D341Med (cell line): ENCODE data around the gene SOWAHB.
A peak's percentile ranks its signal among the peaks of the same experiment; 100 is the strongest.
"Not testable (repeated sequence)": the region's sequence is repeated elsewhere in the genome, so short reads cannot be mapped to it uniquely, and the experiment has no call there.

ENCODE experiments used
- DNase-seq: peaks from one replicate; pipeline ENCODE4 v3.0.0; 2012; ENCODE audit warnings: low spot score

Gene SOWAHB

DNA sequence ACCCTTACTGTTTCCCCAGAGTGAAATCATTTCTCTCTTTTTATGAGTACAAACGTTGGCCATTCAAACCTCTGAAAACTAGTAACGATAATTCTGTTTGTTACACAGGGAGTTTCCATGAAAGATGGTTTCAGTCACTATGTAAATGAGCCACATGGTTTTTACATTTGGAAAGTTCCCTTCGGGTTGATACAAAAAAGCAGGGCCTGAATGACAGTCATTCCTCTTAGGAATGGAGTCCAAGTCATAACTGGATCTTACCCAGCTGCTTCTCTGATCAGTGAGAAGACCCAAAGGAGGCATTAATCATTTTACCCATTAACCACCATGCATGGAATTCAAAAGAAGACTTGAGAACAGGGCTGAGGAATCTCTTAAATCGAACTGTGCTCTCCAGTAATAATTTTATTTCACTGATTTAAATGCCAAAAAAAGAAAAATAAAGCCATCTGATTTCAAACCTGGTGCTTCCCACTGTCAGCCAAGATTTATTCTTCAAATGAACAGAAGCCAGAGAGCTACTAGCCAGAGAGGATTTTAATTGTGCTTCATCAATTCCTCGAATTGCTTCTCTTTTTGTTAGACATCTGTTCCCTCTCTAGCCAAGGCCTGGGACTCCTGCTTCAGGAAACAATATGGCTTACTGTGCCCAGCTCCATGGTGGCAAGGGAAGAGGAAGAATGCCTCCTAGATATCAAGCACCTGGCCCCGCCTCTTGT, 3.2 kb downstream of the SOWAHB start:
- no peak for DNase-seq

DNA sequence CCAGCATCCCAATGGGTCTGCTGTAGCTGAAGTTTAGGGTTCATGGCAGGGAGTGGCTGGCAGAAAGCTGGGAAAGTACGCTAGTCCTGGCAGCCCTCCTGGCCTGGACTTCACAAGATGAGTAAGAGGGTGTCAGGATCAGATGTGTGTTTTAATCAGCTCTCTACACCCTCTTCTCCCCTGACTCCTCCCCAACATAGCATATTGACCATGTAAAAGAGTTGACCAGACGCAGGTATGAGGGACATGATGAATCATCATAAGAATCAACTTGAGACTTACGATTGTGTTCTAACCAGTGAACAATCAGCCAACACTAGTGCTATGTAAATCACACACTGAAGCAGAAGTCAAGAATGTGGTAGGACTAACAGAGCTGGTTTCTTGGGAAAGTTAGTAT, 5.3 kb downstream of the SOWAHB start:
- DNase-seq = no peak

DNA sequence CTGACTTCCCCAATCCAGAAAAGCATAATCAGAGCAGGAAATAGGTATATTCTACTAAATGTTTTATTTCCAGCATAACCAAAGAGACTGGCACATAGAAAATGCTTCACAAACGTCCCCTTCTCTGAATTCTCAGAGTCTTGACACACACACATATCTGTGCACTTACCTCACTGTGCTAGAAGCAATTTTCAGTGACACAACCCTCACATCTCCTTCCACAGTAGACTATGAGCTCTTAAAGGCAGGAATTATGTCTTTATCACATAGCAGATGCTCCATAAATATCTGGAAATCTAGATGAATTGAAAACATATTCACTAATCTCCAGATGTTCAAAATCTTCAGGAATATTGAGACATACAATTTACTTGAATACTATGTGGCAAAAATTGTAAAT, 5.9 kb downstream of the SOWAHB start:
- no peak for DNase-seq

DNA sequence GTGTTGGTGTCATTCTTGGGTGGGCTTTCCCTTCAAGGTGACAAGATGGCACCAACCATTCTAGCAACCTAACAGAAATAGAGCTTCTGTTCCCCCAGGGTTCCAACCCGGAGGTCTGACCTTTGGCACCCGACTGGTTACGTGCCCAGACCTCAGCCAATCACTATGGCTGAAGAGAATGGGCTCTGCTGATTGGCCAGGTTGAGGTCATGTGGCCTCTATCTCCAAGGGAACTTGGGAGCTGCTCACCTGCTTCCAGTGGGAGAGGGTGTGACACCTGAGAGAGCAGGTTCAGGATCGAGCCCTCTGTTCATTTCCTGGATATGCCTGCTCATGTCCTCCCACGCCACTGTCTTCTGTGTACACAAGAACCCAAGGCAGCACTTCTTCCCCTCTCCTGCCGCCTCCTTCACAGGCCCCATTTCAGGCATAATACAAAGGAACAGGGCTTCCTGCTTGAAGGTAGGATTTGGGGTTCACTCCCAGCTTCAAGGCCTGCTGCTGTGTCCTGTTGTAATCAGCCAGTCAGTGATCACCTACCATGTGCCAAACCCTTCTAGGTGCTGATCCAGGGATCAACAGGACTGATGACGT, 11.0 kb downstream of the SOWAHB start:
- DNase-seq = no peak

GRCh38 chr4:76886214-76886613, 11.7 kb downstream of the SOWAHB start:
- DNase-seq = no peak

GRCh38 chr4:76883147-76883546, 14.8 kb downstream of the SOWAHB start:
- DNase-seq = no peak

GRCh38 chr4:76882630-76883029, 15.3 kb downstream of the SOWAHB start:
- DNase-seq = no peak

DNA sequence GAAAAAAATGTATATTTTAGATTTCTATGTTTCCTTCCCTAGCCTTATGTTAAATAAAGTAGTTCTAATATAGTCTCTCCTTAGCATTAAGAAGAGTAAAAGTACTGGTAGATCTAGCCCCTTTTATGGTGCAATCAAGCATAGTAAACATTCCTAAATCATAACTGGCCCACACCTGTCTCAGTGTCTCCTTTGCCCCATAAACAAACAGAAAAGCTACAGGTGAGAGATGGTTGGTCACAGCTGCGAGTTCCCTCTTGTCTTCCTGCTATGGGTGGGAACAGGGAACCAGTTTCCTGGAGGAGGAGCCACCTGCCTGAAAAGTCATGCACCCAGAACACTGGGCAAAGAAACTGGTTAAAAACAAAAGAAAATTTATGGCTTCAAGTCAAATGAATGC, 16.6 kb downstream of the SOWAHB start:
- DNase-seq = no peak

DNA sequence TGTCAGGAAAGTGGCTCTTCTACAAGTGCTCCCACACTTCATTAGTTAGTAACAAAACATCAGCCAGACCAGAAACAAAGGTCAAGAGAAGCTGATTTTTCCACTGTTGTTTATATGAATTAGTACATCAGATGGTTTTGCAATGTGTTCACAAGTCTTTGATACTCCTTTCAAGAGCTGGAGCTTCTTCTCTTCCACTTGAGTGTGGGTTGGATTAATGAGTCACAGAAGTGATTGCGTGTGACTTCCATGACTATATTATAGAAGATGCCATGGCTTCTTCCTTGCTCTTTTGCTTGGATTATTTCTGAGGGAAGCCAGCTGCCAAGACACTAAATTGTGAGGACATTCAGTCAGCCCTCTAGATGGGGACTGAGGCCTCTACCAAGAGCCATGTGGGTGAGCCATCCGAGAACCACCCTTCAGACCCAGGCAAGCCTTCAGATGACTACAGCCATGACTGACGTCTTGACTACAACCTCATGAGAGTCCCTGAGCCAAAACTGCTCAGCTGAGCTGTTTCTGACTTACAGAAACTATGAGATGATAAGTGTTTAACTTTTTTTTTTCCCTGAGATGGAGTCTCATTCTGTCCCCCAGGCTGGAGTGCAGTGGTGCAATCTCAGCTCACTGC, 18.1 kb downstream of the SOWAHB start:
- DNase-seq = no peak

DNA sequence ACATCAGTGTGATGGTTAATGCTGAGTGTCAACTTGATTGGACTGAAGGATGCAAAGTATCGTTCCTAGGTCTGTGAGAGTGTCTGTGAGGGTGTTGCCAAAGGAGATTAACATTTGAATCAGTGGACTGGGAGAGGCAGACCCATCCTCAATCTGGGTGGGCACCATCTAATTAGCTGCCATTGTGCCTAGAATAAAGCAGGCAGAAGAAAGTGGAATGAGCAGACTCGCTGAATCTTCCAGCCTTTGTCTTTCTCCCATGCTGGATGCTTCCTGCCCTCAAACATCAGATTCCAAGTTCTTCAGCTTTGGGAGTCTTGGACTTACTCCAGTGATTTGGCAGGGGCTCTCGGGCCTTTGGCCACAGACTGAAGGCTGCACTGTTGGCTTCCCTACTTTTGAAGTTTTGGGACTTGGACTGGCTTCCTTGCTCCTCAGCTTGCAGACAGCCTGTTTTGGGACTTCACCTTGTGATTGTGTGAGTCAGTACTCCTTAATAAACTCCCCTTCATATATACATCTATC, 19.2 kb downstream of the SOWAHB start:
- DNase-seq = not testable (repeated sequence)

GRCh38 chr4:76874176-76874575, 23.8 kb downstream of the SOWAHB start:
- peak; percentile 41 for DNase-seq

GRCh38 chr4:76873495-76873894, 24.4 kb downstream of the SOWAHB start:
- DNase-seq = no peak

GRCh38 chr4:76872556-76872955, 25.4 kb downstream of the SOWAHB start:
- DNase-seq = no peak

GRCh38 chr4:76868780-76869179, 29.2 kb downstream of the SOWAHB start:
- DNase-seq = not testable (repeated sequence)

- no peak for DNase-seq
Observed at GRCh38 chr4:76867880-76868655, 29.9 kb downstream of the SOWAHB start.

GRCh38 chr4:76867377-76867776, 30.6 kb downstream of the SOWAHB start:
- no peak for DNase-seq

DNA sequence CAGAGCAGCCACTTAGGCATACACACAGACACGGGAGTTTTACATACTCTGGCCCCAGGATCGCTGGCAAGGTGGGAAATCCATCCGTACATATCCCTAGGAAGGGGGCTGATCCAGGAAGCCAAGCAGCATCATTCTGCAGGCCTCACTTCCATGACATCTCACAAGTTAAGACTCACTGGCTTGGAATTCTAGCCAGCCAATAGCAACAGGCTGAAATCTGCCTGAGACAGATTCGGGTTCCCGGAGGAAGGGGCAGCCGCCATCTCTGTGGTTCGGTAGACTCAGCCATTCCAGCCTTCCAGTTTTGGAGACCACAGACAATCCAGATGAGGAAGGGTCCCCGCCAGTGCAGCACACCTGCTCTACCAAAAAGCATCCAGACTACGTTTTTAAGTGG, 31.3 kb downstream of the SOWAHB start:
- no peak for DNase-seq

- DNase-seq = no peak
Observed at GRCh38 chr4:76858319-76858718, 39.6 kb downstream of the SOWAHB start.

GRCh38 chr4:76857074-76857409, 40.9 kb downstream of the SOWAHB start:
- DNase-seq = no peak

GRCh38 chr4:76856243-76857073, 41.5 kb downstream of the SOWAHB start:
- peak; percentile 39 for DNase-seq

DNA sequence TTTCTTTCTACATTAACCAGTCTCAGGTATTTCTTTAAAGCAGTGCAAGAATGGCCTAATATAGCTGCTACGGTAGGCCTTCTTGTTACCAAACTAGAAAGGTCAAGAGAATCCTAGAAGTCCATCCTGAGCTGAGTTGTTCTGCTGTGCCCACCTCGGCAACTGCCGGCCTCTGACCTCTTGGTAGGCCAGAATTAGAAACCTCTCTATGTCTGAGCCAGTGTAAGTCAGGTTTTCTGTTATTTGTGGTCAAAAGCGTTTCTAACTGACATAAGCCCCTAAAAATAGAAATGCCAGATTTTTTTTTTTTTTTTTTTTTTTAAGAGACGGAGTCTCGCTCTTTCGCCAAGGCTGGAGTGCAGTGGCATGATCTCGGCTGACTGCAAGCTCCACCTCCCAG, 43.1 kb downstream of the SOWAHB start:
- no peak for DNase-seq

- no peak for DNase-seq
Observed at GRCh38 chr4:76851375-76851774, 46.6 kb downstream of the SOWAHB start.
